Nephron (organoid): ENCODE measurements around the gene NOC3L.
"Not testable (repeated sequence)": the region's sequence is repeated elsewhere in the genome, so short reads cannot be mapped to it uniquely, and the experiment has no call there.

Experiments used
- H3K27ac Mint-ChIP-seq, 3 experiments: 2 replicates each; pipeline ENCODE4 v1.8.0; 2020; ENCODE audit warnings: mixed read lengths in 3 of 3, mild to moderate bottlenecking in 2 of 3, moderate library complexity in 1 of 3
- H3K27me3 Mint-ChIP-seq: 2 replicates; pipeline ENCODE4 v1.8.0; 2021; ENCODE audit warnings: low read depth, mild to moderate bottlenecking, moderate library complexity, mixed read lengths
- H3K36me3 Mint-ChIP-seq: 2 replicates; pipeline ENCODE4 v1.8.0; 2020; ENCODE audit warnings: low read depth, mixed read lengths
- H3K4me1 Mint-ChIP-seq: 2 replicates; pipeline ENCODE4 v1.8.0; 2020; ENCODE audit warnings: mixed read lengths
- H3K4me3 Mint-ChIP-seq, 3 experiments: 2 replicates each; pipeline ENCODE4 v1.8.0; 2020; ENCODE audit warnings: mild to moderate bottlenecking in 3 of 3, mixed read lengths in 3 of 3, moderate library complexity in 2 of 3
- H3K9me3 Mint-ChIP-seq: 2 replicates; pipeline ENCODE4 v1.8.0; 2020; ENCODE audit warnings: mixed read lengths
- TF ChIP-seq, protein P1 (sequence below), 3 experiments: fragments of 200-600 bp; sonication (generic); IDR thresholded peaks; one replicate each; pipeline ENCODE4 v1.5.0; 2021; ENCODE audit warnings: antibody characterized with exemption in 3 of 3; ENCODE audit not compliant: unreplicated experiment in 3 of 3

NOC3L gene

DNA sequence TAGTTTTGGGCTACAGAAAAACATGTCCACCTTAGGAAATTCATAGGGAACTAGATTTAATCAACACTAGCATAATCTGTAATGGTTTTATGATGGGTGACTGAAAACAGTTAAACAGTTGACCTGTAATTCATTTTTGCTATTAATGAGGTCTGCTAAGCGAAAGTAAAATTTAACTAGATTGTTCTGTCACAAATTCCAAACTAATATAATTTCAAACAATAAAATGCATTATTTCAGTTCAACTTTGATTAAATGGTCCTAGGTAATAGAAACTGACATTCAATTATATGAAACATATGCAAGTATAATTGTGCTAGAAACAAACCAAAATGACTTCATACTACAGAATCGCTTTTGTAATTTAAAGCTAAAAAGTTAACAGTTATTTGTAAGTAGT, 6.9 kb downstream of the NOC3L start:
- H3K36me3 Mint-ChIP-seq = peaks cover 65% of the 10 kb centered on the region
- no peak overlapping the region for H3K4me3 Mint-ChIP-seq
- no peaks in the 10 kb centered on the region for H3K9me3 Mint-ChIP-seq
- peaks cover 16% of the 10 kb centered on the region for H3K4me1 Mint-ChIP-seq
- H3K27ac Mint-ChIP-seq = no peak overlapping the region
- TF ChIP-seq, protein P1, sequence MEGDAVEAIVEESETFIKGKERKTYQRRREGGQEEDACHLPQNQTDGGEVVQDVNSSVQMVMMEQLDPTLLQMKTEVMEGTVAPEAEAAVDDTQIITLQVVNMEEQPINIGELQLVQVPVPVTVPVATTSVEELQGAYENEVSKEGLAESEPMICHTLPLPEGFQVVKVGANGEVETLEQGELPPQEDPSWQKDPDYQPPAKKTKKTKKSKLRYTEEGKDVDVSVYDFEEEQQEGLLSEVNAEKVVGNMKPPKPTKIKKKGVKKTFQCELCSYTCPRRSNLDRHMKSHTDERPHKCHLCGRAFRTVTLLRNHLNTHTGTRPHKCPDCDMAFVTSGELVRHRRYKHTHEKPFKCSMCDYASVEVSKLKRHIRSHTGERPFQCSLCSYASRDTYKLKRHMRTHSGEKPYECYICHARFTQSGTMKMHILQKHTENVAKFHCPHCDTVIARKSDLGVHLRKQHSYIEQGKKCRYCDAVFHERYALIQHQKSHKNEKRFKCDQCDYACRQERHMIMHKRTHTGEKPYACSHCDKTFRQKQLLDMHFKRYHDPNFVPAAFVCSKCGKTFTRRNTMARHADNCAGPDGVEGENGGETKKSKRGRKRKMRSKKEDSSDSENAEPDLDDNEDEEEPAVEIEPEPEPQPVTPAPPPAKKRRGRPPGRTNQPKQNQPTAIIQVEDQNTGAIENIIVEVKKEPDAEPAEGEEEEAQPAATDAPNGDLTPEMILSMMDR (IDR thresholded peaks at IDR 0.05; ENCODE audit: unreplicated experiment in 3 of 3) = no peak
- H3K27me3 Mint-ChIP-seq = no peaks in the 10 kb centered on the region

GRCh38 chr10:94353336-94353735, 9.4 kb downstream of the NOC3L start:
- Mint-ChIP-seq H3K27me3 (no peaks in the 10 kb centered on the region), H3K36me3 (peaks cover 62% of the 10 kb centered on the region), H3K9me3 (no peaks in the 10 kb centered on the region), H3K27ac (no peak overlapping the region), H3K4me1 (no peaks in the 10 kb centered on the region), H3K4me3 (no peak overlapping the region)
- TF ChIP-seq, protein P1 (IDR thresholded peaks at IDR 0.05; ENCODE audit: unreplicated experiment in 3 of 3) = no peak

DNA sequence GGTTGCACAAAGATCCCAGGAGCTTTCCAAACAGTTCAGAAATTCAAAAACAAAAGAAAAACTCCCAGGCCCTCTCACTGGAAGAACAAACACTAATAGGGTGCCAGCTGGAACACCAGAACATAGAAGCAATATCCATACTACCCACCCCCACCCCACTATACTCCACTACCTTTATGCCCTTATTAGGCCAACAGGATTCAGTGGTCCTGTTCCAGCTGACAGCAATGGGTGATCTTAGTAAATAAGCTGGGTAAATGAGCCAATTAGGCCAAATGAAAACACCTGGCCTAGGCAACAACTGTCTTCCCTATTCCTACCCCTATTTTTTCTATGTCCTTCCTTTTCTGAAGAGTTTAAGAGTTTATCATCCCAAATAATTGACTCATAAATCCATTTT, 11.7 kb downstream of the NOC3L start:
- no peaks in the 10 kb centered on the region for H3K4me1 Mint-ChIP-seq
- H3K36me3 Mint-ChIP-seq = peaks cover 51% of the 10 kb centered on the region
- H3K27ac Mint-ChIP-seq = no peak overlapping the region
- H3K9me3 Mint-ChIP-seq = no peaks in the 10 kb centered on the region
- H3K4me3 Mint-ChIP-seq = no peak overlapping the region
- TF ChIP-seq, protein P1 (IDR thresholded peaks at IDR 0.05; ENCODE audit: unreplicated experiment in 3 of 3) = no peak
- no peaks in the 10 kb centered on the region for H3K27me3 Mint-ChIP-seq

GRCh38 chr10:94350500-94350899, 12.2 kb downstream of the NOC3L start:
- H3K4me1 Mint-ChIP-seq, H3K27me3 Mint-ChIP-seq, H3K27ac Mint-ChIP-seq, H3K4me3 Mint-ChIP-seq, H3K9me3 Mint-ChIP-seq: not testable (repeated sequence)
- peaks cover 51% of the 10 kb centered on the region for H3K36me3 Mint-ChIP-seq

GRCh38 chr10:94349327-94349726, 13.4 kb downstream of the NOC3L start:
- no peaks in the 10 kb centered on the region for H3K4me1 Mint-ChIP-seq
- no peak overlapping the region for H3K4me3 Mint-ChIP-seq
- no peak overlapping the region for H3K27ac Mint-ChIP-seq
- peaks cover 48% of the 10 kb centered on the region for H3K36me3 Mint-ChIP-seq
- no peaks in the 10 kb centered on the region for H3K9me3 Mint-ChIP-seq
- H3K27me3 Mint-ChIP-seq = no peaks in the 10 kb centered on the region
- TF ChIP-seq, protein P1 (IDR thresholded peaks at IDR 0.05; ENCODE audit: unreplicated experiment in 3 of 3) = no peak

DNA sequence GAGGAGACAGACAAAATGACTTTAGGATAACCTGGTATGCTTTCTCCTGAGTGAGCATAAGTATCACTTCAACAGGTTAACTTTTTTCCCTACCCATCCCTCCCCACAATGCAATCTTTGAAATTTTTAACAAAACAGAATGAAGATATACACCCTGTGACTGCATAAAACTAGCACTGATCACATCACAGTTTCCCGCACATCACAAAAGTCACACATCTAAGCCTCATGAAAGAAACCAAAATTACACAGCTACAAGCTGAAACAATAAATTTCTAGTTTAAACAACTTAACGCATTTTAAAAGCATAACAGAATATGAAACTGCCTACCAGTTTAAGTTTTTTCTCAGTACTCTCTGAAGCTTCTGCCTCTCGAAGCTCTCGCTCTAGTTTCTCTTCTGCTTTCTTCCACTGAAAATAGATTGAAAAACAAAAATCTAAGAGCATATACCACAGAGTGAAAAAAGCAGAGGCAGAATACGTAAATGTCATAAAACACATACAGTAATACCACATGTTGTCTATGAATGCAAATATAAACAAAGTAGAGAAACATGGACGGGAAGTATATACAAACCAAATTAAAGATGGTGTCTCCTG, 18.1 kb downstream of the NOC3L start:
- H3K4me1 Mint-ChIP-seq = no peaks in the 10 kb centered on the region
- H3K27me3 Mint-ChIP-seq = no peaks in the 10 kb centered on the region
- peaks cover 39% of the 10 kb centered on the region for H3K36me3 Mint-ChIP-seq
- TF ChIP-seq, protein P1 (IDR thresholded peaks at IDR 0.05; ENCODE audit: unreplicated experiment in 3 of 3) = no peak
- no peak overlapping the region for H3K27ac Mint-ChIP-seq
- H3K4me3 Mint-ChIP-seq = no peak overlapping the region
- H3K9me3 Mint-ChIP-seq = no peaks in the 10 kb centered on the region
